ENCODE results near the gene PLA2G4B. TPM values are rescaled to one million over a fixed set of nuclear protein-coding genes. Genes with fewer than 3 reads are reported as not detected.

The PLA2G4B gene
- total and polyA plus RNA-seq, 10 of the 15 experiments (the other 5 are each of a cell fraction or from before 2014, with no cell fraction given): 0.22 to 6.6 (median 2.9) TPM

DNA sequence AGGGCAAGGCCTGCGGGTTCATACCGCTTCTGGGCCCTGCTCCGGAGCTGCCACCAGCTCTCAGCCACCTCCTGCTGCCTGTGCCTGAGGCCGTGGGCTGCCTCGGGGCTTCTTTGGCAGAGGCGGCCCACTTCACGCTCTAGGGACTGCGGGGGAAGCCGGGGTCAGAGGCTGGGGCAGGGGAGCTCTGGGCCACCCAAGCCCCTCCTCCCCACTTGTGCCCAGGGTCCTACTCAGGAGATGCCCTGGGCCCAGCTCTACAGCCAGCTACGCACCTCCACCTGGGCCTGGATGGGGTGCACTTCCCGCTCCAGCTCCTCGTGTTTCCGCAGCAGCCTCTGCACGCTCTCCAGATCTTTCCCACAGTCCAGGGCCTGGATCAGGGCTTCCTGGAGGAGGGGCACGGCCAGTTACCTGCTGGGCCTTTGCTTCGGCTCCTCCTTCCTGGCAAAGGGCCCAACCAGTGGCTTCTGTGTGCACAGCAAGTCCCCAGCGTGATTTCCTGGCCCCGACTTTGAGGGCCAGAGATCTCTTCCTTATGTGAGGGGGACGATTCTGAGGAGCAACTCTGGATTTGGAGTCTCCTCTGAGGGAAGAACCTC is 24.0 kb downstream of the PLA2G4B start:
- no peaks in the 10 kb centered on the region for H4K20me1 ChIP-seq (ENCODE audit: control insufficient read depth, insufficient read depth)
- no peaks in the 10 kb centered on the region for H3K36me3 ChIP-seq (ENCODE audit: control insufficient read depth in 2 of 2, insufficient read depth in 2 of 2, low read length in 1 of 2)
- ChIA-PET POLR2A (no interaction called here), SMC1A (ENCODE audit: uncharacterized antibody, unreplicated experiment) (no interaction called here), RAD21 (ENCODE audit: unreplicated experiment) (no interaction called here), CTCF (interaction anchor here (1.8 kb wide), 1 partner anchor 88 kb away, joined by 6 read pairs; the partner anchor contains the start of gene MAPKBP1)
- H3K4me1 ChIP-seq (ENCODE audit: control insufficient read depth, insufficient read depth, low read length): no peaks in the 10 kb centered on the region
- no peaks in the 10 kb centered on the region; a peak in 1 of 4 replicates for H3K27me3 ChIP-seq (replicated peaks in 1 of 2; ENCODE audit: control insufficient read depth in 2 of 2, insufficient read depth in 2 of 2, low read length in 1 of 2)
- no peak overlapping the region for H3K4me2 ChIP-seq (ENCODE audit: control insufficient read depth, insufficient read depth)
- FAIRE-seq (no peak), ATAC-seq (no peak), DNase-seq (ENCODE audit: low read depth, low spot score) (no peak)
- no peak overlapping the region for H2AFZ ChIP-seq (ENCODE audit: control insufficient read depth, low read depth, low read length)
- H3K9ac ChIP-seq (ENCODE audit: control insufficient read depth, insufficient read depth, low read length): no peak overlapping the region
- H3K27ac ChIP-seq (ENCODE audit: control insufficient read depth, insufficient read depth): no peak overlapping the region
- no TSS peak for BruUV-seq (replicated peaks)
- H3K9me3 ChIP-seq (replicated peaks; ENCODE audit: control insufficient read depth, insufficient read depth, low read length): no peaks in the 10 kb centered on the region
- intact Hi-C loops (cut with micrococcal nuclease; ENCODE audit: unreplicated experiment): no loop called here
- in situ Hi-C loops (cut with MboI): no loop called here
- WGBS (ENCODE audit: insufficient coverage, insufficient replicate concordance, low lambda C conversion rate, missing lambda C conversion rate): 52% methylated on average over 19 of the region's 19 CpGs
- no peak for TF ChIP-seq HCFC1 (IDR thresholded peaks at IDR 0.05; ENCODE audit: low read length)
- TF ChIP-seq, protein P1, sequence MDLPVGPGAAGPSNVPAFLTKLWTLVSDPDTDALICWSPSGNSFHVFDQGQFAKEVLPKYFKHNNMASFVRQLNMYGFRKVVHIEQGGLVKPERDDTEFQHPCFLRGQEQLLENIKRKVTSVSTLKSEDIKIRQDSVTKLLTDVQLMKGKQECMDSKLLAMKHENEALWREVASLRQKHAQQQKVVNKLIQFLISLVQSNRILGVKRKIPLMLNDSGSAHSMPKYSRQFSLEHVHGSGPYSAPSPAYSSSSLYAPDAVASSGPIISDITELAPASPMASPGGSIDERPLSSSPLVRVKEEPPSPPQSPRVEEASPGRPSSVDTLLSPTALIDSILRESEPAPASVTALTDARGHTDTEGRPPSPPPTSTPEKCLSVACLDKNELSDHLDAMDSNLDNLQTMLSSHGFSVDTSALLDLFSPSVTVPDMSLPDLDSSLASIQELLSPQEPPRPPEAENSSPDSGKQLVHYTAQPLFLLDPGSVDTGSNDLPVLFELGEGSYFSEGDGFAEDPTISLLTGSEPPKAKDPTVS (IDR thresholded peaks at IDR 0.05; ENCODE audit: low read depth, low read length): no peak
- TF ChIP-seq, protein P2, sequence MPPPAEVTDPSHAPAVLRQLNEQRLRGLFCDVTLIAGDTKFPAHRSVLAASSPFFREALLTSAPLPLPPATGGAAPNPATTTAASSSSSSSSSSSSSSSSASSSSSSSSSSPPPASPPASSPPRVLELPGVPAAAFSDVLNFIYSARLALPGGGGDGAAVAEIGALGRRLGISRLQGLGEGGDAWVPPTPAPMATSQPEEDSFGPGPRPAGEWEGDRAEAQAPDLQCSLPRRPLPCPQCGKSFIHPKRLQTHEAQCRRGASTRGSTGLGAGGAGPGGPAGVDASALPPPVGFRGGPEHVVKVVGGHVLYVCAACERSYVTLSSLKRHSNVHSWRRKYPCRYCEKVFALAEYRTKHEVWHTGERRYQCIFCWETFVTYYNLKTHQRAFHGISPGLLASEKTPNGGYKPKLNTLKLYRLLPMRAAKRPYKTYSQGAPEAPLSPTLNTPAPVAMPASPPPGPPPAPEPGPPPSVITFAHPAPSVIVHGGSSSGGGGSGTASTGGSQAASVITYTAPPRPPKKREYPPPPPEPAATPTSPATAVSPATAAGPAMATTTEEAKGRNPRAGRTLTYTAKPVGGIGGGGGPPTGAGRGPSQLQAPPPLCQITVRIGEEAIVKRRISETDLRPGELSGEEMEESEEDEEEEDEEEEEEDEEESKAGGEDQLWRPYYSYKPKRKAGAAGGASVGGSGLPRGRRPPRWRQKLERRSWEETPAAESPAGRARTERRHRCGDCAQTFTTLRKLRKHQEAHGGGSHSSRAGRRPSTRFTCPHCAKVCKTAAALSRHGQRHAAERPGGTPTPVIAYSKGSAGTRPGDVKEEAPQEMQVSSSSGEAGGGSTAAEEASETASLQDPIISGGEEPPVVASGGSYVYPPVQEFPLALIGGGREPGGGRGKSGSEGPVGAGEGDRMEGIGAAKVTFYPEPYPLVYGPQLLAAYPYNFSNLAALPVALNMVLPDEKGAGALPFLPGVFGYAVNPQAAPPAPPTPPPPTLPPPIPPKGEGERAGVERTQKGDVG (CRISPR knock-in tag; IDR thresholded peaks at IDR 0.05): no peak
- TF ChIP-seq JUND (IDR thresholded peaks at IDR 0.05; ENCODE audit: low read depth, low read length): no peak
- TF ChIP-seq ZNF592 (IDR thresholded peaks at IDR 0.05): no peak
- TF ChIP-seq IKZF2 (IDR thresholded peaks at IDR 0.05): no peak
- TF ChIP-seq ETV6 (conservative IDR thresholded peaks at IDR 0.05 in 1 of 2, IDR thresholded peaks at IDR 0.05 in 1 of 2; ENCODE audit: borderline replicate concordance in 1 of 2, low read depth in 1 of 2): no peak
- TF ChIP-seq ZNF687 (IDR thresholded peaks at IDR 0.05): no peak
- no peaks in the 10 kb centered on the region for H3K79me2 ChIP-seq (ENCODE audit: control insufficient read depth, insufficient read depth, low read length)
- H3K4me3 ChIP-seq: no peak overlapping the region

All from GM12878 (cell line).